ENCODE measurements around the gene CPZ.

The CPZ gene

GRCh38 chr4:8592366-8593263 lies at the start of gene CPZ:
CPZ (plus strand) TSS chr4:8592765; CDS start chr4:8592834, 69 bp downstream.
- in situ Hi-C loops (cut with MboI; ENCODE audit: low sequenced_read_pairs): no loop called here

DNA sequence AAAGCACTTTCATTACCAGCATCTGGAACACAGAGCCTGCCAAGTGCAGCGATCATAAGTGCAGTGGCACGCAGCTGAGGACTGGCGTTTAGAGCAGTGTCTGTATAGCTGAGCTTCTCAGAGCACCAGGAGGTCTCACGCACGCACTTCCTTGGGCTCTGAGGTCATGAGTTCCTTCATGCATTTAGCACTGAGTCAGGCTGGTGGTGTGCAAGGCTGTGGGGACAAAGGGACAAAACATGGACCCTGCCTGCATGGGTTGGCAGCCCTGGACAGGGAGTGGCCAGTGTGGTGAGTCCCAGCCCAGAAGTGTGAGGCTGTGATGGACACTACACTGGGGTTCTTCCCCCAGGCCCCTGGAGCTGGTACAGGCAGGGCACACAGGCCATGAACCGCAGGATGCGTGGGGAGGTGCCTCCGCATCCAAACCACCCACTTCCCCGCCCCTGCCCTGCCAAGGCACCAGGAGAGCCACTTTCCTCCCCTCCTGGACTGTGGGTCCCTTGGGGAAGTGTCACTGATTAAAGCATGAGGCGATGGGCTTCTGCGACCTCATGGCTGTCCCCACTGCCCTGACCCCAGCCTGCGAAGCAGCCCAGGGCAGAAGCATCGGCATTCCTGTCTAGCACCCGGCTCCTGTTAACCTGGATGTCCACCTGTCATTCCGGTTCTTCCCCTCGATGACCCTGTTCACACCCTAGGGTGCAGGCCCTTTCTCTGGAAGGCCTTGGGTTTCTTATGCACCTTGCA lies 49.6 kb upstream of the CPZ start:
- in situ Hi-C loops (cut with MboI; ENCODE audit: low sequenced_read_pairs): no loop called here

DNA sequence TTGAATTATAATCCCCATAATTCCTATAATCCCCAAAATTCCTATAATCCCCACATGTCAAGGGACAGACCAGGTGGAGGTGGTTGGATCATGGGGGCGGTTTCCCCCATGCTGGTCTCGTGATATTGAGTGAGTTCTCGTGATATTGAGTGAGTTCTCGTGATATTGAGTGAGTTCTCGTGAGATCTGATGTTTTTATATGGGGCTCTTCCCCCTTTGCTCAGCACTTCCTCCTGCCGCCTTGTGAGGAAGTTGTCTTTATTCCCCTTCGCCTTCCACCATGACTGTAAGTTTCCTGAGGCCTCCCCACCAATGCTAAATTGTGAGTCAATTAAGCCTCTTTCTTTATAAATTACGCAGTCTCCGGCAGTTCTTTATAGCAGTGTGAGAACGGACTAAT lies 48.9 kb upstream of the CPZ start:
- in situ Hi-C loops (cut with MboI; ENCODE audit: low sequenced_read_pairs): no loop called here

GRCh38 chr4:8544282-8544681 lies 48.3 kb upstream of the CPZ start:
- in situ Hi-C loops (cut with MboI; ENCODE audit: low sequenced_read_pairs): no loop called here

GRCh38 chr4:8544741-8545438 lies 47.7 kb upstream of the CPZ start:
- in situ Hi-C loops (cut with MboI; ENCODE audit: low sequenced_read_pairs): no loop called here

- in situ Hi-C loops (cut with MboI; ENCODE audit: low sequenced_read_pairs): no loop called here
Observed at GRCh38 chr4:8545439-8545765, 47.2 kb upstream of the CPZ start.

- in situ Hi-C loops (cut with MboI; ENCODE audit: low sequenced_read_pairs): no loop called here
Observed at GRCh38 chr4:8546766-8547107, 45.8 kb upstream of the CPZ start.

DNA sequence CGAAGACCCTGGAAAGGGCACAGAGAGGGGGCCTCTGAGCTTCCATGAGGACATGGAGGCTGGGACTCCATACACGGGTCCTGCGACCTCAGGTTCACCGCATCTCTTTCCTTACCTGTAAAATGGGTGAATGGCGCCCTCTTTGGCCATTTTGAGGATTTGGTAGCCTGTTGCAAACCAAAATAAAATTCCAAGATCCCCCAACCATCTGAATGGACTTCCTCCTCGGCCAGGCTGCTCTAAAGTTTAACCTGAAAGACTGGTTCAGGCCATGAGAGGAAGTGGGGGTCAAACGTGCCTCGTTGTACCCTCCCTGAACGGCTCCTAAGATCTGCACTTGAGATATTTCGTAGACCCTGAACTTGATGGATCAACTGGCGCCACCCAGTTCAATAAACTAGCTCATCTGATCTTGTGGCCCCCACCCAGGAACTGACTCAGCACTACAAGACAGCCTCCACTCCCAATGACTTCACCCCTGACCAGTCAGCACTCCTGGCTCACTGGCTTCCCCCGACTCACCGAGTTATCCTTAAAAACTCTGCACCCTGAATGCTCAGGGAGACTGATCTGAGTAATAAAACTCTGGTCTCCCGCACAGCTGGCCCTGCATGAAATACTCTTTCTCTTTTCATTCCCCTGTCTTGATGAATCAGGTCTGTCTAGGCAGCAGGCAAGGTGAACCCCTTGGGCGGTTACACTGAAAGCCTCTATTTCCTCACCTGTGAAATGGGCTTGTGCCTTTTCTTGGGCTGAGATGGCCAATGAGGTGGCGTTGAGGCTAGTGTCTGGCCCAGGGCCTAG lies 45.3 kb upstream of the CPZ start:
- in situ Hi-C loops (cut with MboI; ENCODE audit: low sequenced_read_pairs): no loop called here

- in situ Hi-C loops (cut with MboI; ENCODE audit: low sequenced_read_pairs): no loop called here
Observed at GRCh38 chr4:8547912-8548730, 44.4 kb upstream of the CPZ start.

DNA sequence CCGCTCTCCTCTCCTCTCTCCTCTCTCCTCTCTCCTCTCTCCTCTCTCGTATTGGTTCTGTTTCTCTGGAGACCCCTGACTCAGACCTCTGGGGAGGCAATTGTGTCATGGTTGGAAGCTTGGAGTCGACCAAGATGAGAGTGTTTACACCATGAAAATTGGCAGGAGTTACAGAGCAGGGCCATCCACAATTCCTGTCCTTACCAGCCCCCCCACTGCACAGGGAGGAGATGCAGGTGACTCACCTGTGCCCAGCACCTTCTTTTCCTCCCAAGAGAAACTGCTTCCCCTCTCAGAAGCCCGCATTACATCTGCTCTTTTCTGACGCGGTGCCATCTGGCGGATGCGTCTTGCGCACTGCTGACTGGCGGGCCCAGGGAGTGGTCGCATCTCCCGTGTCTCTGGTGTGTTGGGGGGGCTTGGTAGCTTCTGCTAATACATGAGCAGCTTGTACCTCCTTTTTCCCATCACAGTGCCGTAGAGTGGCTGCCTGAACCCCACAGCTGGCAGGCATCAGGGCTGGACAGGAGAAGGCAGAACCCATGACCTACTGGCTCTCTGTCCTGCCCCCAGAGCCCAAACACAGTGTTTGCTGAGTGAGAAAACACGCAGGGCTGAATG lies 43.7 kb upstream of the CPZ start:
- in situ Hi-C loops (cut with MboI; ENCODE audit: low sequenced_read_pairs): no loop called here

DNA sequence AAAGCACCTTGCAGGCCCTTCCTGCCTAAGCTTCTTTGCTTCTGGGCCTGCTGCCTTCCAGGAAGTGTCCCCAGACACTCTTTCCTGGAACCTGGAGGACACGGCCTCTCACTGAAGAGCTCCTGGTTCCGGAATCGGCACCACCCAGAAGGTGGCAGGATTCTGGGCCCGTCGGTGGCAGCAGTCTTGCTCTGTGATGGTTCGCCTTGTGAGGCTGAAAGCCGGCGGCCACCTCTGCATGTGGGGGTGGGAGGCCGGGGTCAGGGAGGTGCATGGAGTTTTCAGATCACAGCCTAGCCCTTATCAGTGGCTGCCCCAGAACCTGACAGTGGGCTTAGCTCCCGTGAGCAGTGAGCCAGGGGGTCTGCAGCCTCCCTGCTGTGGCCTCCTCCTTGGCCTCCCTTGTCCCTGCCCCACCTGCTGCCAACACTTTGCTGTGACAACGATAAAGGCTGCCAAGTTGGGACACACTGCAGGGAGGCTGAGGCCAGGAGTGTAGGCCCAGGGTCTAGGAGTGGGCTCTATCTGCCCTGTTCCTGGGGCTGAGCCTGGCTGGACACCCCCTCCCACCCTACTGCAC lies 43.1 kb upstream of the CPZ start:
- in situ Hi-C loops (cut with MboI; ENCODE audit: low sequenced_read_pairs): no loop called here

- in situ Hi-C loops (cut with MboI; ENCODE audit: low sequenced_read_pairs): no loop called here
Observed at GRCh38 chr4:8550691-8551090, 41.9 kb upstream of the CPZ start.

DNA sequence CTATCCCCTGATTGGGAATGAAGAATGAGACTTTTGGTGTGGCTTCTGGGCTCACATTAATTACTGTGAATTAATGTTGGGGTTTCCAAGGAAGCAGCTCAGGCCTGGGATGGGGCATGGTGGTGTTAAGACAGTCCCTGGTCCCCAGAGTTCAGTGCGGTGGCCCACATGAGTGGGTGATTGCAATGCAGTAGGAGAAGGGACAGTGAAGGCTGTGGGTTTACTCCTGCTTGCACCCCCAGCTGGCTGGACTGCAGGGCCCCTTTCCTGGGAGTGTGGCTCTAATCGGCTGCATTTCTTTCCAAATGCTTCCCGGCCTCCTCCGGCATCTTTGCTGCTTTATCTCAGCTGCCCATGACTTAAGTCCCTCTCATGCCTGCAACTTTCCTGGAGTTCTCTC lies 40.5 kb upstream of the CPZ start:
- in situ Hi-C loops (cut with MboI; ENCODE audit: low sequenced_read_pairs): no loop called here

GRCh38 chr4:8552581-8553205 lies 39.9 kb upstream of the CPZ start:
- in situ Hi-C loops (cut with MboI; ENCODE audit: low sequenced_read_pairs): no loop called here

DNA sequence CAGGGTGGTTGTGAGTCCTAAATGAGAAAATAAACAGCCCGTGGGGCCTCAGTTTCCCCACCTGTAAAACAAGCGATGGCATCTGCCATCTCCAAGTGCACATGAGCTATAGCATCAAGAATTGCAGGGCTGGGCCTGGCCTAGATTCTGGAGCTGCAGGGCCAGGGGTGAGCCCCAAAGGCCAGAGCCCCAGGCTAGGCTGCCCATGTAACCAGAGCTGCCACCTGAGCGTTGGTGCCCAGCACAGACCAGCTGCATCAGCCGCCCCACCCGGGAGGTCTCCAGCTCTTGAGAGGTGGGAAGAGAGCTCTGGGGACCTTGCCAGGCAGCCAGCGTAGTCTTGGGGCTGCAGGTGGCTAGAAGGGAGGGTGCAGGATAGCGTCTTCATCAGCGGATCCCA lies 39.3 kb upstream of the CPZ start:
- in situ Hi-C loops (cut with MboI; ENCODE audit: low sequenced_read_pairs): no loop called here

DNA sequence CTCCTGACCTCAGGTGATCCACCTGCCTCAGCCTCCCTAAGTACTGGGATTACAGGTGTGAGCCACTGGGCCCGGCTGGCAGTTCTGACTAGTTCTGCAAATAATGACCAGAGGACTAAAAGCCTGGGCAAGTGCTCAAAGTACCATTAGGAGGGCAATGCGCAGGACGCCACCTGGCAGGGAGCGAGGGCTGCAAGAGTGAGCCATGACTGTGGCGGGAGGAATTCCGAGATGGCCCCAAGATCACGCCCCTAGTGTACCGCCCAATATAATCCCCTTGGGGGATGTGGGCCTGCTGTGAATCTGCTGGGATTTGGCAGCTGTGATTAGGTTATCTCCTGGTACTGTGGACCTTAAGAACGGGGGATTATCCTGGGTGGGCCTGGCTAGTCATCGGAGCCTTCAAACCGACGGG lies 38.6 kb upstream of the CPZ start:
- in situ Hi-C loops (cut with MboI; ENCODE audit: low sequenced_read_pairs): no loop called here

GRCh38 chr4:8554555-8555100 lies 37.9 kb upstream of the CPZ start:
- in situ Hi-C loops (cut with MboI; ENCODE audit: low sequenced_read_pairs): no loop called here

DNA sequence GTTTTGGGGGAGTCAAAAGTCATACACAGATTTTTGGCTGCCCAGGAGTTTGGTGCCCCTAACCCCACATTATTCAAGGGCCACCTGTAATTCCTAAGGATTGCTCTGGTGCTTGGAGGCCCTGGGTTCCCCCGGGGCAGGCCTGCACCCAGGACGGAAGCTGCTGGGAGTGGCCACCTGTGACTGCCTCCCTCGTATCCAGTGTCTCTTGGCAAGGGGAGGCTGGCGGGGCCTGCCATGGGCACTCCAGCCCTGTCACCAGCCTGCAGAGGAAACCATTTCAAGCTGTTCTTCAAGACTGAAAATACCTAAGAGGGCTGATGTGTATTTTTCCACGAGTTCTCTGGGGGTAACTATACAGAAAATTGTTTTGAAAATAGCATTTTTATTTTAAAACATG lies 36.8 kb upstream of the CPZ start:
- in situ Hi-C loops (cut with MboI; ENCODE audit: low sequenced_read_pairs): no loop called here
